HepG2 (cell line): ENCODE measurements around the gene ACER2. TPM values are rescaled to one million over a fixed set of nuclear protein-coding genes. Genes with fewer than 3 reads are reported as not detected.

Experiments
- ATAC-seq: fragments of 200-7000 bp; cut with Tn5 transposase; 3 replicates; pipeline ENCODE4 v1.9.1; 2020; ENCODE audit warnings: mild to moderate bottlenecking, moderate library complexity
- BruUV-seq: library from RNA; stranded (reverse); fragments of 400-500 nt; replicated peaks from 2 replicates; lab custom pipeline; 2021; lab: Mats Ljungman, UMichigan
- CTCF ChIA-PET: fragments of 300-600 bp; formaldehyde crosslinking; extraction: SDS; loops from one replicate; lab custom pipeline; 2021; ENCODE audit warnings: low total read pairs, inconsistent platforms, low intra/inter-chr PET ratio; lab: Yijun Ruan, JAX
- POLR2A ChIA-PET: fragments of 350-600 bp; sonication (Branson Sonifier 250); formaldehyde crosslinking; loops from one replicate; lab custom pipeline; 2020; ENCODE audit warnings: antibody characterized with exemption, inconsistent platforms; lab: Yijun Ruan, JAX
- DNase-seq: peaks from one replicate; pipeline ENCODE4 v3.0.0-alpha.2; 2015; ENCODE audit warnings: low spot score
- FAIRE-seq: peaks from 3 replicates; lab custom pipeline; 2011; peaks lifted over from hg19 to GRCh38; lab: Jason Lieb, UNC
- H2AFZ ChIP-seq: one replicate; pipeline ENCODE4 v1.6.1; 2011; ENCODE audit warnings: low read length, inconsistent platforms
- H3K27ac ChIP-seq: fragments of 300-600 bp; 3 replicates; pipeline ENCODE4 v1.8.0; 2011; ENCODE audit warnings: mixed run types, mild to moderate bottlenecking, mixed read lengths, low read length, inconsistent platforms; ENCODE audit not compliant: insufficient read depth; ENCODE audit errors: extremely low read length
- H3K27me3 ChIP-seq, 2 experiments: fragments of 200-600 bp in 1 of 2; 2 replicates in 1 of 2; 3 replicates in 1 of 2; pipeline versions ENCODE4 v1.6.0 to v1.8.0; 2011; ENCODE audit warnings: low read length in 2 of 2, mild to moderate bottlenecking in 2 of 2, moderate library complexity in 2 of 2, inconsistent platforms in 1 of 2; ENCODE audit not compliant: insufficient read depth in 2 of 2, control insufficient read depth in 1 of 2
- H3K36me3 ChIP-seq, 2 experiments: fragments of 200-600 bp in 1 of 2; replicated peaks in 1 of 2; 2 replicates in 1 of 2; 3 replicates in 1 of 2; pipeline versions ENCODE4 v1.5.1 to v1.8.0; 2011; ENCODE audit warnings: low read length in 2 of 2, inconsistent platforms in 1 of 2; ENCODE audit not compliant: insufficient read depth in 2 of 2, control insufficient read depth in 1 of 2
- H3K4me1 ChIP-seq: 2 replicates; pipeline ENCODE4 v1.5.1; 2012; ENCODE audit warnings: low read length, inconsistent platforms; ENCODE audit not compliant: insufficient read depth
- H3K4me2 ChIP-seq: 2 replicates; pipeline ENCODE4 v1.6.0; 2011; ENCODE audit warnings: low read depth, low read length, inconsistent platforms
- H3K4me3 ChIP-seq, 3 experiments: fragments of 200-600 bp in 1 of 3; sonication (generic), shearing (Covaris generic) in 1 of 3; replicated peaks in 1 of 3; 2 replicates each; pipeline ENCODE4 v1.5.1; 2011 to 2016; ENCODE audit warnings: low read length in 3 of 3, inconsistent platforms in 2 of 3, low read depth in 2 of 3, mild to moderate bottlenecking in 2 of 3, control low read depth in 1 of 3, mixed read lengths in 1 of 3; ENCODE audit not compliant: insufficient read depth in 1 of 3
- H3K79me2 ChIP-seq: one replicate; pipeline ENCODE4 v1.6.1; 2011; ENCODE audit warnings: low read length, inconsistent platforms; ENCODE audit not compliant: insufficient read depth
- H3K9ac ChIP-seq: 2 replicates; pipeline ENCODE4 v1.6.0; 2011; ENCODE audit warnings: mild to moderate bottlenecking, low read depth, low read length, inconsistent platforms; ENCODE audit not compliant: insufficient read depth
- H3K9me3 ChIP-seq: 2 replicates; pipeline ENCODE4 v1.5.1; 2012; ENCODE audit warnings: mild to moderate bottlenecking, low read length
- H4K20me1 ChIP-seq: 2 replicates; pipeline ENCODE4 v1.6.0; 2011; ENCODE audit warnings: inconsistent platforms, mild to moderate bottlenecking, low read length, moderate library complexity; ENCODE audit not compliant: insufficient read depth
- CERS6 ChIP-seq: sonication (generic); formaldehyde crosslinking; IDR thresholded peaks from 2 replicates; pipeline ENCODE4 v1.5.0; 2020; ENCODE audit warnings: missing genetic modification reagents
- EED ChIP-seq: sonication (generic); formaldehyde crosslinking; IDR thresholded peaks from 2 replicates; pipeline ENCODE4 v1.5.0; 2020; ENCODE audit warnings: mild to moderate bottlenecking, missing genetic modification reagents
- KAT8 ChIP-seq: IDR thresholded peaks from 2 replicates; pipeline ENCODE4 v1.6.1; 2016; ENCODE audit warnings: missing genetic modification reagents, missing compliant biosample characterization
- MYNN ChIP-seq: sonication (generic); formaldehyde crosslinking; IDR thresholded peaks from 2 replicates; pipeline ENCODE4 v1.4.0; 2020; ENCODE audit warnings: mild to moderate bottlenecking, low read depth, missing genetic modification reagents
- PHB2 ChIP-seq: fragments of 450-650 bp; IDR thresholded peaks from 2 replicates; pipeline ENCODE4 v1.6.1; 2018; ENCODE audit not compliant: partially characterized antibody
- ZNF138 ChIP-seq: sonication (generic); formaldehyde crosslinking; IDR thresholded peaks from 2 replicates; pipeline ENCODE4 v1.5.0; 2020; ENCODE audit warnings: mild to moderate bottlenecking, low read depth, missing genetic modification reagents
- ZSCAN31 ChIP-seq: sonication (generic); formaldehyde crosslinking; IDR thresholded peaks from 2 replicates; pipeline ENCODE4 v1.5.0; 2020; ENCODE audit warnings: low read depth, mild to moderate bottlenecking, missing genetic modification reagents
- WGBS: methylation state at CpG from one replicate; pipeline ENCODE4 v1.1.6; 2017; ENCODE audit warnings: low lambda C conversion rate; 5-methylcytosine and 5-hydroxymethylcytosine counted together
- in situ Hi-C: cut with HindIII; loops from 2 replicates; pipeline ENCODE4 v1.10.0; 2017; ENCODE audit warnings: low pct_unique_long_range_greater_than_20kb; ENCODE audit not compliant: extremely low pct_ligation_motif_present
- intact Hi-C: fragments of 100-400 bp; cut with micrococcal nuclease; formaldehyde crosslinking; loops from one replicate; pipeline ENCODE4 v1.10.0; 2022; ENCODE audit not compliant: unreplicated experiment
- polyA plus RNA-seq, 8 experiments: library from polyadenylated mRNA; depleted of rRNA in 3 of 8; stranded (reverse) in 7 of 8; unstranded in 1 of 8; fragments of >200 nt; fragmentation: Illumina TruSeq in 4 of 8; extraction: Trizol in 4 of 8; gene quantifications; 2 replicates each; pipeline versions ENCODE4 v1.2.1 to v1.2.3, GENCODE V29; 2011 to 2016; ENCODE audit warnings: low read depth in 4 of 8, missing spikeins in 1 of 8, mixed read lengths in 1 of 8; ENCODE audit not compliant: insufficient read depth in 1 of 8
- total RNA-seq, 5 experiments: library from RNA; depleted of rRNA; stranded (reverse); fragments of >200 nt; fragmentation: Illumina TruSeq; extraction: Trizol; gene quantifications; 2 replicates each; pipeline ENCODE4 v1.2.3, GENCODE V29; 2016; ENCODE audit warnings: low read depth in 1 of 5
- TF ChIP-seq, protein P1 (sequence below): sonication (generic); formaldehyde crosslinking; IDR thresholded peaks from 2 replicates; pipeline ENCODE4 v1.5.0; 2020; ENCODE audit warnings: mild to moderate bottlenecking, missing genetic modification reagents
- TF ChIP-seq, protein P2 (sequence below): sonication (generic); formaldehyde crosslinking; IDR thresholded peaks from 2 replicates; pipeline ENCODE4 v1.4.0; 2020; ENCODE audit warnings: missing genetic modification reagents, borderline replicate concordance

The ACER2 gene
- total and polyA plus RNA-seq, 2 of the 13 experiments (the other 11 are each of a cell fraction or from before 2014, with no cell fraction given) = 1.9 to 3.4 TPM

- H3K27ac ChIP-seq = peak overlapping the region; percentile 63
- peak overlapping the region; percentile 74 for H3K9ac ChIP-seq
- ATAC-seq (peak; percentile 58), FAIRE-seq (no peak), DNase-seq (peak; percentile 43)
- H3K79me2 ChIP-seq = no peaks in the 10 kb centered on the region
- BruUV-seq = no TSS peak
- ChIA-PET CTCF (no interaction called here), POLR2A (interaction anchor here (1.0 to 2.1 kb wide), 5 partner anchors 11 to 361 kb away, joined by 4 to 9 read pairs (median 4); partner anchors contain the start of genes DENND4C, RPS6 and RRAGA)
- intact Hi-C loops = no loop called here
- in situ Hi-C loops = no loop called here
- peaks cover 40% of the 10 kb centered on the region for H3K4me1 ChIP-seq
- H3K4me3 ChIP-seq = peak overlapping the region; percentile 72 to 94 (median 81)
- 4% methylated on average over 17 of the region's 17 CpGs for WGBS
- H2AFZ ChIP-seq = peak overlapping the region; percentile 72
- no peaks in the 10 kb centered on the region for H3K36me3 ChIP-seq
- H3K9me3 ChIP-seq = no peaks in the 10 kb centered on the region
- no peaks in the 10 kb centered on the region; a peak in 2 of 5 replicates for H3K27me3 ChIP-seq
- H4K20me1 ChIP-seq = no peaks in the 10 kb centered on the region
- peak overlapping the region; percentile 92 for H3K4me2 ChIP-seq
- TF ChIP-seq PHB2 (no peak), KAT8 (CRISPR knock-in tag) (no peak), ZSCAN31 (CRISPR knock-in tag) (peak; percentile 69; the same call in 1 of the 2 replicates), MYNN (CRISPR knock-in tag) (no peak), CERS6 (CRISPR knock-in tag) (no peak), EED (CRISPR knock-in tag) (0 out of 2 replicates have a peak, but pooled peaks have one; percentile 76), ZNF138 (0 out of 2 replicates have a peak, but pooled peaks have one; percentile 54)
- TF ChIP-seq, protein P1, sequence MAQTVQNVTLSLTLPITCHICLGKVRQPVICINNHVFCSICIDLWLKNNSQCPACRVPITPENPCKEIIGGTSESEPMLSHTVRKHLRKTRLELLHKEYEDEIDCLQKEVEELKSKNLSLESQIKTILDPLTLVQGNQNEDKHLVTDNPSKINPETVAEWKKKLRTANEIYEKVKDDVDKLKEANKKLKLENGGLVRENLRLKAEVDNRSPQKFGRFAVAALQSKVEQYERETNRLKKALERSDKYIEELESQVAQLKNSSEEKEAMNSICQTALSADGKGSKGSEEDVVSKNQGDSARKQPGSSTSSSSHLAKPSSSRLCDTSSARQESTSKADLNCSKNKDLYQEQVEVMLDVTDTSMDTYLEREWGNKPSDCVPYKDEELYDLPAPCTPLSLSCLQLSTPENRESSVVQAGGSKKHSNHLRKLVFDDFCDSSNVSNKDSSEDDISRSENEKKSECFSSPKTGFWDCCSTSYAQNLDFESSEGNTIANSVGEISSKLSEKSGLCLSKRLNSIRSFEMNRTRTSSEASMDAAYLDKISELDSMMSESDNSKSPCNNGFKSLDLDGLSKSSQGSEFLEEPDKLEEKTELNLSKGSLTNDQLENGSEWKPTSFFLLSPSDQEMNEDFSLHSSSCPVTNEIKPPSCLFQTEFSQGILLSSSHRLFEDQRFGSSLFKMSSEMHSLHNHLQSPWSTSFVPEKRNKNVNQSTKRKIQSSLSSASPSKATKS (CRISPR knock-in tag) = no peak
- TF ChIP-seq, protein P2, sequence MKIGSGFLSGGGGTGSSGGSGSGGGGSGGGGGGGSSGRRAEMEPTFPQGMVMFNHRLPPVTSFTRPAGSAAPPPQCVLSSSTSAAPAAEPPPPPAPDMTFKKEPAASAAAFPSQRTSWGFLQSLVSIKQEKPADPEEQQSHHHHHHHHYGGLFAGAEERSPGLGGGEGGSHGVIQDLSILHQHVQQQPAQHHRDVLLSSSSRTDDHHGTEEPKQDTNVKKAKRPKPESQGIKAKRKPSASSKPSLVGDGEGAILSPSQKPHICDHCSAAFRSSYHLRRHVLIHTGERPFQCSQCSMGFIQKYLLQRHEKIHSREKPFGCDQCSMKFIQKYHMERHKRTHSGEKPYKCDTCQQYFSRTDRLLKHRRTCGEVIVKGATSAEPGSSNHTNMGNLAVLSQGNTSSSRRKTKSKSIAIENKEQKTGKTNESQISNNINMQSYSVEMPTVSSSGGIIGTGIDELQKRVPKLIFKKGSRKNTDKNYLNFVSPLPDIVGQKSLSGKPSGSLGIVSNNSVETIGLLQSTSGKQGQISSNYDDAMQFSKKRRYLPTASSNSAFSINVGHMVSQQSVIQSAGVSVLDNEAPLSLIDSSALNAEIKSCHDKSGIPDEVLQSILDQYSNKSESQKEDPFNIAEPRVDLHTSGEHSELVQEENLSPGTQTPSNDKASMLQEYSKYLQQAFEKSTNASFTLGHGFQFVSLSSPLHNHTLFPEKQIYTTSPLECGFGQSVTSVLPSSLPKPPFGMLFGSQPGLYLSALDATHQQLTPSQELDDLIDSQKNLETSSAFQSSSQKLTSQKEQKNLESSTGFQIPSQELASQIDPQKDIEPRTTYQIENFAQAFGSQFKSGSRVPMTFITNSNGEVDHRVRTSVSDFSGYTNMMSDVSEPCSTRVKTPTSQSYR (CRISPR knock-in tag) = no peak
These were observed 789 bp downstream of the ACER2 start for GRCh38 chr9:19409401-19410194.
